CD4-positive, alpha-beta T cell (primary cell): ENCODE measurements around the gene DEPDC5. TPM values are rescaled to one million over a fixed set of nuclear protein-coding genes. Genes with fewer than 3 reads are reported as not detected.

ENCODE experiments used
- ATAC-seq: fragments of 200-7000 bp; cut with Tn5 transposase; one replicate; pipeline ENCODE4 v1.10.0; 2022; ENCODE audit warnings: mild to moderate bottlenecking; ENCODE audit not compliant: poor library complexity
- CTCF ChIA-PET: fragments of 350-600 bp; sonication (Branson Sonifier 250); formaldehyde crosslinking; loops from one replicate; lab custom pipeline; 2021; ENCODE audit warnings: antibody characterized with exemption, inconsistent platforms; lab: Charles Lee
- POLR2A ChIA-PET: fragments of 350-600 bp; sonication (Branson Sonifier 250); formaldehyde crosslinking; loops from one replicate; lab custom pipeline; 2021; ENCODE audit warnings: antibody characterized with exemption, inconsistent platforms; lab: Charles Lee
- DNase-seq, 14 experiments: peaks; one replicate each; pipeline ENCODE4 v3.0.0-alpha.2; 2013 to 2020; ENCODE audit warnings: mixed read lengths in 2 of 14
- H3K27ac ChIP-seq, 2 donors: one replicate each; pipeline versions ENCODE4 v1.5.1 to v1.7.0; 2013; ENCODE audit warnings: low read length in 2 of 2, low read depth in 1 of 2, mild to moderate bottlenecking in 1 of 2
- H3K27me3 ChIP-seq, 2 experiments: 1 replicate in 1 of 2; 2 replicates in 1 of 2; pipeline versions ENCODE4 v1.6.1 to v1.7.0; 2013; ENCODE audit warnings: low read length in 2 of 2, control low read depth in 1 of 2, mild to moderate bottlenecking in 1 of 2, moderate library complexity in 1 of 2; ENCODE audit not compliant: insufficient read depth in 2 of 2, control insufficient read depth in 1 of 2
- H3K36me3 ChIP-seq: one replicate; pipeline ENCODE4 v1.6.1; 2013; ENCODE audit warnings: low read length, control low read depth; ENCODE audit not compliant: insufficient read depth
- H3K4me1 ChIP-seq: one replicate; pipeline ENCODE4 v1.6.1; 2013; ENCODE audit warnings: low read length, control low read depth; ENCODE audit not compliant: insufficient read depth
- H3K4me3 ChIP-seq: one replicate; pipeline ENCODE4 v1.5.1; 2013; ENCODE audit warnings: mild to moderate bottlenecking, low read length, moderate library complexity
- H3K9me3 ChIP-seq, 2 experiments: 1 replicate in 1 of 2; 2 replicates in 1 of 2; pipeline versions ENCODE4 v1.6.1 to v1.7.0; 2013; ENCODE audit warnings: low read length in 2 of 2, mild to moderate bottlenecking in 2 of 2, control low read depth in 1 of 2, moderate library complexity in 1 of 2; ENCODE audit not compliant: control insufficient read depth in 1 of 2, insufficient read depth in 1 of 2
- H3K27ac Mint-ChIP-seq: one replicate; pipeline ENCODE4 v1.8.0; 2020; ENCODE audit warnings: mixed read lengths
- H3K27me3 Mint-ChIP-seq: one replicate; pipeline ENCODE4 v1.8.0; 2021; ENCODE audit warnings: mixed read lengths
- H3K36me3 Mint-ChIP-seq: one replicate; pipeline ENCODE4 v1.8.0; 2021; ENCODE audit warnings: low read depth, mixed read lengths
- H3K4me1 Mint-ChIP-seq: one replicate; pipeline ENCODE4 v1.8.0; 2021; ENCODE audit warnings: low read depth, mixed read lengths
- H3K4me3 Mint-ChIP-seq: one replicate; pipeline ENCODE4 v1.8.0; 2020; ENCODE audit warnings: mild to moderate bottlenecking, mixed read lengths
- H3K9me3 Mint-ChIP-seq: one replicate; pipeline ENCODE4 v1.8.0; 2020; ENCODE audit warnings: mixed read lengths
- intact Hi-C, 2 experiments: fragments of 100-400 bp; cut with DNase I in 1 of 2; cut with micrococcal nuclease in 1 of 2; formaldehyde crosslinking; loops; one replicate each; pipeline versions ENCODE4 v1.15.1 to v1.9.0; 2023 to 2025; cut with DNase I, micrococcal nuclease
- total RNA-seq, 174 experiments: library from RNA in 2 of 174; stranded (reverse) in 2 of 174; gene quantifications; one replicate each; pipeline ENCODE4 v1.2.3 and lab custom pipeline; 2021 to 2026
- TF ChIP-seq, protein P1 (sequence below): fragments of 200-600 bp; IDR thresholded peaks from one replicate; pipeline ENCODE4 v1.8.0; 2022; ENCODE audit warnings: antibody characterized with exemption, mild to moderate bottlenecking

The DEPDC5 gene
- total RNA-seq, 2 experiments from 2014 or later, result 32.9 to 36.6 TPM

- Histone ChIP-seq H3K4me1 (peaks cover 65% of the 10 kb centered on the region), H3K27me3 (no peaks in the 10 kb centered on the region), H3K9me3 (no peaks in the 10 kb centered on the region), H3K4me3 (no peak overlapping the region), H3K27ac (peak overlapping the region; percentile 25 to 43), H3K36me3 (peaks cover 7% of the 10 kb centered on the region)
- POLR2A ChIA-PET, result interaction anchor here (2.0 to 5.7 kb wide), 2 partner anchors 12 to 295 kb away, joined by 7 to 48 read pairs; partner anchors contain the start of genes PISD and YWHAH
- H3K36me3 Mint-ChIP-seq, result peaks cover 14% of the 10 kb centered on the region
- CTCF ChIA-PET, result interaction anchor here (1.4 to 7.2 kb wide), 3 partner anchors 9 to 21 kb away, joined by 3 to 42 read pairs (median 4); no protein-coding TSS in a partner anchor
- peak; percentile 27 for ATAC-seq
- DNase-seq, result peak in 4 of 14 experiments; percentile 12 to 40 (median 37)
- H3K27ac Mint-ChIP-seq, result peak overlapping the region; percentile 86
- peak overlapping the region; percentile 11 for H3K4me3 Mint-ChIP-seq
- TF ChIP-seq, protein P1, sequence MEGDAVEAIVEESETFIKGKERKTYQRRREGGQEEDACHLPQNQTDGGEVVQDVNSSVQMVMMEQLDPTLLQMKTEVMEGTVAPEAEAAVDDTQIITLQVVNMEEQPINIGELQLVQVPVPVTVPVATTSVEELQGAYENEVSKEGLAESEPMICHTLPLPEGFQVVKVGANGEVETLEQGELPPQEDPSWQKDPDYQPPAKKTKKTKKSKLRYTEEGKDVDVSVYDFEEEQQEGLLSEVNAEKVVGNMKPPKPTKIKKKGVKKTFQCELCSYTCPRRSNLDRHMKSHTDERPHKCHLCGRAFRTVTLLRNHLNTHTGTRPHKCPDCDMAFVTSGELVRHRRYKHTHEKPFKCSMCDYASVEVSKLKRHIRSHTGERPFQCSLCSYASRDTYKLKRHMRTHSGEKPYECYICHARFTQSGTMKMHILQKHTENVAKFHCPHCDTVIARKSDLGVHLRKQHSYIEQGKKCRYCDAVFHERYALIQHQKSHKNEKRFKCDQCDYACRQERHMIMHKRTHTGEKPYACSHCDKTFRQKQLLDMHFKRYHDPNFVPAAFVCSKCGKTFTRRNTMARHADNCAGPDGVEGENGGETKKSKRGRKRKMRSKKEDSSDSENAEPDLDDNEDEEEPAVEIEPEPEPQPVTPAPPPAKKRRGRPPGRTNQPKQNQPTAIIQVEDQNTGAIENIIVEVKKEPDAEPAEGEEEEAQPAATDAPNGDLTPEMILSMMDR, result no peak
- no peaks in the 10 kb centered on the region for H3K27me3 Mint-ChIP-seq
- peaks cover 82% of the 10 kb centered on the region for H3K4me1 Mint-ChIP-seq
- H3K9me3 Mint-ChIP-seq, result no peaks in the 10 kb centered on the region
- intact Hi-C loops, result no loop called here
Measured at GRCh38 chr22:31956360-31956759, 202.5 kb downstream of the DEPDC5 start.

Other genes with a start within 250 kb of the DEPDC5 start
- 10 to 100 TPM; 23.4 to 25.3 TPM for gene PISD, start 91.8 kb upstream of the DEPDC5 start, total RNA-seq
- gene PRR14L, start 3.9 kb upstream of the DEPDC5 start, total RNA-seq, result 10 to 100 TPM; 23.4 to 24.9 TPM
- gene YWHAH, start 190.5 kb downstream of the DEPDC5 start, total RNA-seq, result 10 to 100 TPM; 24.4 to 26.1 TPM